Retina (tissue), 1 donor: ENCODE data around the gene OCLN.
"Not testable (repeated sequence)": the region's sequence is repeated elsewhere in the genome, so short reads cannot be mapped to it uniquely, and the experiment has no call there.

ENCODE experiments used
- DNase-seq: peaks from one replicate; pipeline ENCODE4 v3.0.0-alpha.2; 2016

OCLN gene

DNA sequence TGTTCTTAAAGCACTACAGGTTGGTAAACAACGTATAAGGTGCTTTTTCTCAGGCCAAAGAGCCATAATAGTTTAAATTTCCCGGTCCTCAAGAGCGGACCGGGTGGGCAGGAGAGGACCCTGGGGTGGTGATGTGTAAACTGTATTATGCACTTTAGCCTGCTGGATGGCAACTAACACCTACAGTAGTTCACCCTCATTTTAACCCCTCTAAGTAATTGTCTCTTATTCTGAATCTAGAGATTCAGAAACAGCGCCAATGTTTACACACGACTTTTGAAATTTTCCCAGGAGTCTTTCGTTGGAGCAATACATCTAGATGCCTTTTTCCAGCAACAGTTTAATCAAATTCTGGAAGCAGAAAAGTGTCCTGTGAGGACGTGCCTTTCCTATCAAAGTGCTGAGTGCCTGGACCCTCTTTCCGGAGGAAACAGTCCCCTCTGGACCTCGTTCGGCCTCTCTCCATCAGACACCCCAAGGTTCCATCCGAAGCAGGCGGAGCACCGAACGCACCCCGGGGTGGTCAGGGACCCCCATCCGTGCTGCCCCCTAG is 676 bp upstream of the OCLN start:
- DNase-seq, result no peak

DNA sequence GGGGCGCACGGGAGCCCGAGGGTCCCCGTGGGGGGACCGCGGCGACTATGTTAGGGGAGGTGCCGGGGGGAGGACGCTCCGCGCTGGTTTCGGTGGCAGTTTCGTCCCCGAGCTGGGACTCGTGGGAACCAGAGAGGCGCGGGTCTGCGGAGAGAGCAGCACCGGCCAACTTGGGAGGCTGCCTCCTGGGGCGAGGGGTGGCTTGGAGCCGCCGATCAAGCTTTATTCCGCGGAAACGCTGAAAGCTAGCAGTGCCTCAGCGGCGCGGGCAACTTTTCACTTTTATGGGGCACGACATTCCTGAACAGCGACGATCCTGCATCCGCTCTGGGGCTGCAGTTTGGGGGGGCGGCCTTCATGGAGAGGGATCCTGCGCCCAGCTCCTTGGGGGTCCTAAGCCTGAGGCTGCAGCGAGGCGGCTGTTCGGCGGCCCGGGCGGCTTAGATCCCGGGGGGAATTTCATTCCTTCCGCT is 369 bp downstream of the OCLN start:
- DNase-seq, result no peak

DNA sequence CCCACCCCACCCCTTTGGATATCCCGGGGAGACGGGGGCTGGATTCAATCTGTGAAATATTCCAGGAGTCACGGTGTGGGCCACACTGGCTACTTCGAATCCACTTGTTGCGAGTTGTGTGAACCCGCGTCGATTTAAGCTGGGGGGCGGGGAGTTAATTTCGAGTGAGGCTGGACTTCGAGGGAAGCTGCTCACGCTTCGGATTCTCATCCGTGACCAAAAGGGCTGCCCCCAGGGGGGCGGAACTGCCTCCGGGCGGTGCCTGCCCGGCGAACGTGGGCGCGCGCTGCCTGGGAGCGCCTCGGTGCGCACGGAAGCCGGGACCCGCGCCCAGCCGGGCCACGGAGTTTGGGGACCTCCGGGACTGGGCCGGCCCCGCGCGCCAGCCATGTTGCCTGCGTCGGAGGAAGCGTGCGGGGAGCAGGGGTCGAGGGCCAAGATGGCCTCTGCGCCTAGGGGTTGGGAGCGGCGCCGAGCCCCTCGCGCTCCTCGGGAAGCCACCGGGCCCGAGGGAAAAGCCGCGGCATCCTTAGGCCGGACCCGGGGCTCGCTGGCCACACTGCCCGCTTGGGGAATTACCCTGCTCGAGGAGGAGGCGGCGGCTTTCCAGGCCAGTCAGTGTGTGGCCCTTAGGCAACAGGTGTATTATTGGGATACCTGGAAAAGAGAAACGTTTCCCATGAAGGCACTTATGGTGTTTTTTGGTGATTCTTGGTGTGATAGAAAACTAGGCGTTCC is 975 bp downstream of the OCLN start:
- DNase-seq, result peak; percentile 73

DNA sequence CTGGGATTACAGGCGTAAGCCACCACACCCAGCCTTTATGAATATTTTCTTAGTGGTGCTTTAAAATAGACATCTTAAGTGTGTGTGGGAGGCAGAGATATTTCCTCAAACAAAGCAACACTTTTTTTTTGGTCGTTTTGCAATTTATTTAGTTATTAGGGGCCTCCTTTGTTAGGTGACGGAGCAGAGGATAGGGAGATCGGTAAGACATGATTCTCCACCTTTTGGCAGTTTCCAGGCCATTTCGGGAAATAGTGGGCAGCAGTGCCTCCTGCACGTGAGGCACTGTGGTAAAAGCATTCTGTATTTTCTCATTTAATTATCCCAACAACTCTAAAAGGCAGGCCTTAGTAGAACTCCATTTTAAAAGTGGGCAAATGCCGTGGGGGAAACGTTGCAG is 1.9 kb downstream of the OCLN start:
- peak; percentile 4 for DNase-seq

DNA sequence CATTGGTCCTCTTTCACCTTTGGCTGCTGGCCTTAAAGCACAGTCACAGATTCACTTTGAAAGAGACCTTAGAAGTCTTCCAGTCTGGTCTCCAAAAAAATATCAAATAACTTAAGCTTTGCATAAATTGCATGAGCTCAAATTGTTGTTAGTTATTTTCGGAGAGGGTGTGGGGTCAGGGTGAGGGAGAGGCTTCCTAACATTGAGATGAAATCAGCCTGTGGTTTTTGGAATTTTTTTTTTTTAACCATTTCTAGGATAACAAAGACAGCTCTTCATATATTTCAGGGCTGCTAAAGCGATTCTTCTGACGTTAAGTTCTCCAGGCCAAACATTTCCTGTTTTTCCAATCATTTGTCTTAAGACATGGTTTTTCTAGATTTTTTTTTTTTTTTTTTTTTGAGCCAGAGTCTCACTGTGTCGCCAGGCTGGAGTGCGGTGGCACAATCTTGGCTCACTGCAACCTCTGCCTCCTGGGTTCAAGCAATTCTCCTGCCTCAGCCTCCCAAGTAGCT is 4.5 kb downstream of the OCLN start:
- DNase-seq, result no peak

DNA sequence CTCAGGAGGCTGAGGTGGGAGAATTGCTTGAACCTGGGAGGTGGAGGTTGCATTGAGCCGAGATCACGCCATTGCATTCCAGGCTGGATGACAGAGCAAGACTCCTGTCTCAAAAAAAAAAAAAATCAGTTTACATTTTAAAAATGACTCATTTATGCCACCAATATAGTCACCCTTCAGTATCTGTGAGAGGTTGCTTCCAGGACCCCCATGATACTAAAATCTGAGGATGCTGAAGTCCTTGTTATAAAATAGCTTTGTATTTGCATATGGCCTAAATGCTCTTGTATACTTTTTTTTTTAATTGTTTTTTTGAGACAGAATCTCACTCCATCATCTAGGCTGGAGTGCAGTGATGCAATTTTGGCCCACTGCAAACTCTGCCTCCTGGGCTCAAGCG is 5.8 kb downstream of the OCLN start:
- DNase-seq, result no peak

DNA sequence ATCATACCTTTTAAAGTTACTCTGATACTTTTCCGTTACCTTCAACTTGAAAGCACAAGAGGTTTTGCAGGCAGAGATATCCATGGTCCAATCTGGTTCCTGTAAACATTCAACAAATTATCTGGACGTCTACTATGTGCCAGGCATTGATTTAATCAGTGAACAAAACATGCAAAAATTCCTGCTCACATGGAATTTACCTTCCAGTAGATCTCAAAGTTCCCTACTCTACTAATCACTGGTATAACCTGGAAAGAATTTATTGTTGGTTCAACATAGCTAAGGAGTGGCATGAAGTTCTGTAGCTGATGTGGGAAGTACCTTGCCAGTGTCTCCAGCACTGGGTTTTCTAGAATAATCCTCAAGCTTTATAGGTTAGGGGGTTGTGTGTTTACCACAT is 9.8 kb downstream of the OCLN start:
- no peak for DNase-seq

DNA sequence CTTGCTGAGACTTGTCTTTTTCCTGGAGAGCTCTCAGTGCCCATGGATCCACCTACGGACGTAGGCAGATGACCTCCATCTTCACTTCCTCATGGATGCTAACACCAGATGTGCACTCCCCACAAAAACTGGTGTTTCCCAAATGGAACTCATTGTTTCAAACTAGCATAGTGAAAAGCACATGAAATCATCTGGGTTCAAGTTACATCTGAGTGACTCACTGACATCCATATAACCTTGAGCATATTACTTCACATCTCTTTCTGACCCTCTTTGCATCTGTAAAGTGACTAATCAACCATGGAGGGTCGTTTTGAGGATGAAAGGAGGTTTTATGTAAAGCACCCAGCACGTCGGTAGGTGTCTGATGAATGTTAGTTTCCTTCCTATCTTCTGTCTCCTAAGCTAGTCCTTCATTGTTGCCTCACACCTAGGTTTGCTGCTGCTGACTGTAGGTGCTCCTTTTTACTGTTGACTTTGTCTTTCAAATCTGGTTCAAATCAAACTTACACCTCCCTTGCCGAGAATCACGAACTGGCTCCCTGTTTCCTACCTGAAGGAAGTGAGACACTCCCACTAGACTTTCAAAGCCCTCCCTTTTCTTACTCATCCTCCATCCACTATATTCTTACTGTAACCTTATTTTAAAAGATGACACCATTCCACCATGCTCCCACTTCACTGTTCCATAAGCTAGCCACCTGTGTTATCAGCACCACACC is 10.3 kb downstream of the OCLN start:
- no peak for DNase-seq

DNA sequence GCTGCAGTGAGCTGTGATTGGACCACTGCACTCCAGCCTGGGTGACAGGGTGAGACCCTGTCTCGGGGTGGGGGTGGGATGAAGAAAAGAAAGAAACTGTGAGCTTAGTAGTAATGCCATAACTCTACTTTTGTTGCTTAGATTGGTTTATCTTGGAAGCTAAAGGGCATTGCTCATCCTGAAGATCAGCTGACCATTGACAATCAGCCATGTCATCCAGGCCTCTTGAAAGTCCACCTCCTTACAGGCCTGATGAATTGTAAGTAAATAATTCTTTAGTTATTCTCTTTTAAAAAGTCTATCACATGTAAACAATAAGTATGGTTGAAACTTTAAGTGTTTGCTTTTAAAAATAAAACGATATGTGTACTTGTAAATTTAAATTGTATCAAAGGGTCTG is 11.4 kb downstream of the OCLN start:
- no peak for DNase-seq

DNA sequence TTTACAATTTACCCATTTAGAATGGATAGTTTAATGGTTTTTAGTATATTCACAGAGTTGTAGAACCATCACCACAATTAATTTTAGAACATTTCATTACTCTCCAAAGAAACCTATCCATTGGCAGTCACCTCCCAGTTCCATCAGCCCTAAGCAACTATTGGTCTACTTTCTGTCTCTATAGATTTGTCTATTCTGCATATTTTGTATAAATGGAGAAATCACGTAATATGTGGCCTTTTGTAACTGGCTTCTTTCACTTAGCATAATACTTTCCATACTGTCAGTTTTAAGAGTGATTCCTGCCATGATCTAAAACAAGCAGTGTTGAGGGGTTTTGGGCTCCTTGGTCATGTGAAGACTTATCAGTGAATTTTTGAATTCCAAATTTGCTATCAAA is 12.7 kb downstream of the OCLN start:
- no peak for DNase-seq

DNA sequence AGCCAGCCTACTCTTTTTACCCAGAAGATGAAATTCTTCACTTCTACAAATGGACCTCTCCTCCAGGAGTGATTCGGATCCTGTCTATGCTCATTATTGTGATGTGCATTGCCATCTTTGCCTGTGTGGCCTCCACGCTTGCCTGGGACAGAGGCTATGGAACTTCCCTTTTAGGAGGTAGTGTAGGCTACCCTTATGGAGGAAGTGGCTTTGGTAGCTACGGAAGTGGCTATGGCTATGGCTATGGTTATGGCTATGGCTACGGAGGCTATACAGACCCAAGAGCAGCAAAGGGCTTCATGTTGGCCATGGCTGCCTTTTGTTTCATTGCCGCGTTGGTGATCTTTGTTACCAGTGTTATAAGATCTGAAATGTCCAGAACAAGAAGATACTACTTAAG is 16.6 kb downstream of the OCLN start:
- DNase-seq, result no peak

DNA sequence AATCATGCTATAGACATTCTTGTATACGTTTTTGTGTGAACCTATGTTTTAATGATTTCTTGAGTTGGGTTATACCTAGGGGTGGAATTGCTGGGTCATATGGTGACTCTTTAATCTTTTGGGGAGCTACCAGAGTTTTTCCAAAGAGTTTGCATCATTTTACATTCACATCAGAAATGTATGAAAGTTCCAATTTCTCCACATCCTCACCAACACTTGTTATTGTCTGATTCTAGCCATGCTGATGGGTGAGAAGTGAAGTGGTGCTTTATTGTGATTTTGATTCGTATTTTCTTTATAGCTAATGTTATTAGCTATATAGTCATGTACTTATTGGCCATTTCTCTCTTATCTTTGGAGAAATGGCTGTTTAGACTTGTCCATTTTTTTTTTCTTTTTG is 18.1 kb downstream of the OCLN start:
- no peak for DNase-seq

DNA sequence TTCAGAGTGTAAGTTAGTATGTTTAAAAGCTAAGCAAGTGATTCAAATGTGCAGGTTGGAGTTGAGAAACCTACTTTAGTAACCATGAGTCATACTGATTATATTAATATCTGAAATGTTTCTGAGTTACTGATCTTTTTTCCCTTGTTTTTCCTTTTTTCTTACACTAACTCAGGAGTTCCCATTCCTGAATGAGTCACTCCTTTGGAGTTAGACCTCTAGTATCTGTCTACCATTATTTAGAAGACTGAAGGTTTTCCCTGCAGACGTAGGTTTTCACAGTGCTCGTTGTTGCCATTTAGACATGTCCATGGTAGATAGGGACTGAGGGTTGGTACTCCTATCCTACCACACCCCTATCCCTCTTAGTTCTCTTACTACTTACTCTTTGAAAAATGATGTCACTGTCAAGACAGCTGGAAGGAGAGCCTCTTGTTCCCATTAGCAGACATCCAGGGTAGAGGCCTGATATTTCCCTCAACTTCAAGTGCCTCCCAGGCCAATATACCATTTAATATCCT is 20.2 kb downstream of the OCLN start:
- DNase-seq, result no peak

DNA sequence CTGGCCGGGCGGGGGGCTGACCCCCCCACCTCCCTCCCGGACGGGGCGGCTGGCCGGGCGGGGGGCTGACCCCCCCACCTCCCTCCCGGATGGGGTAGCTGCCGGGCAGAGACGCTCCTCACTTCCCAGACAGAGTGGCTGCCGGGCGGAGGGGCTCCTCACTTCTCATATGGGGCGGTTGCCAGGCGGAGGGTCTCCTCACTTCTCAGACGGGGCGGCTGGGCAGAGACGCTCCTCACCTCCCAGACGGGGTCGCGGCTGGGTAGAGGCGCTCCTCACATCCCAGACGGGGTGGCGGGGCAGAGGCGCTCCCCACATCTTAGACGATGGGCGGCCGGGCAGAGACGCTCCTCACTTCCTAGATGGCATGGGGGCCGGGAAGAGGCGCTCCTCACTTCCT is 23.0 kb downstream of the OCLN start:
- DNase-seq, result not testable (repeated sequence)

DNA sequence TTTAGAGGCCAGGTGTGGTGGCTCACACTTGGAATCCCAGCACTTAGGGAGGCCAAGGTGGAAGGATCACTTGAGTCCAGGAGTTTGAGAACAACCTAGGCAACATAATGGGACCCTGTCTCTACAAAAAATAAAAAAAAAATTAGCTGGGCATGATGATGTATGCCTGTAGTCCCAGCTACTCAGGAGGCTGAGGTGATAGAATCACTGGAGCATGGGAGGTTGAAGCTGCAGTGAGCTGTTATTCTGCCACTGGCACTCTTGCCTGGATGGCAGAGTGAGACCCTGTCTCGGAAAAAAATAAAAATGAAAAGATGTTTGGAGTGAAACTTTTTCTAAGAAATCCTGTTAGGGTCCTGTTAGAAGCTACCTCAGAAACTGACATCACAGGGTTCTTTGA is 24.2 kb downstream of the OCLN start:
- no peak for DNase-seq

DNA sequence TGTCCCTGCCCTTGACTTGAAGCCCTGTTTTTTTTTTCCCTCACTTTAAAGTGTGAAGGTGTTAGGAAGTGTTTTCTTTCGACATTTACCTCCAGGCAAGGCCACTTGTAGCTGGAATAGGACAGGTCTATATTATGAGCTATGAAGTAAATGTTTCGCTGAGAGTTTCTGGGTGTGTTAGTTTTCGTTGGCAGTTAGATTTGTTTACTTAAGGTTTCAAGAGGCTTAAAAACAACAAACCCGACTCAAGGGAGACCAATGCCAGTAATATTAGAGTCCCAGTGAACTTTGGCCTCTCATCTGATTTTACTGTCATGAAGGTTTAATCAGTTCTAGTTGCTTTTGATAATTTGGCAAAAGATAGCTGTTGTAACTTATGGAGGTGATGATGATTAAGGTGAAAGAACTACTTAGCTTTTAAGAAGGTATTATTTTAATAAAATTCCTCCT is 25.2 kb downstream of the OCLN start:
- DNase-seq, result no peak

DNA sequence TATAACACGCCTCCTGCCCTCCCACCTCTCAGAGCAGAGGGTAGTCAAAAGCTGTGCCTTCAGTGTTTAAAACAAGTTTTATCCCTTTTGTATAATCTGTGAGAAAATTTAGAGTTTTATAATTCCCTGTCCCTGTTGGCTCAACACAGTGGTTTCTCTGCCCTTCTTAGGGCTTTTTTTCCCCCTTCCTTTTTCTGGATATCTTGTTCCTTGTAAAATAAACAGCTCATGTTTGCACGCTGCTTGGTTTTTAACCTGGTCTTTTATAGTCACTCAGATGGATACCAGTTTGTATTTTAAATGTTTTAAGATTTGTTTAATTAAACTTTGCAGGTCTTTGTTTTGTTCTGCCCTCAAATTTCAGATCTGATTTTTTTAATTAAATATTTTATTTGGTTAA is 26.7 kb downstream of the OCLN start:
- DNase-seq, result no peak

DNA sequence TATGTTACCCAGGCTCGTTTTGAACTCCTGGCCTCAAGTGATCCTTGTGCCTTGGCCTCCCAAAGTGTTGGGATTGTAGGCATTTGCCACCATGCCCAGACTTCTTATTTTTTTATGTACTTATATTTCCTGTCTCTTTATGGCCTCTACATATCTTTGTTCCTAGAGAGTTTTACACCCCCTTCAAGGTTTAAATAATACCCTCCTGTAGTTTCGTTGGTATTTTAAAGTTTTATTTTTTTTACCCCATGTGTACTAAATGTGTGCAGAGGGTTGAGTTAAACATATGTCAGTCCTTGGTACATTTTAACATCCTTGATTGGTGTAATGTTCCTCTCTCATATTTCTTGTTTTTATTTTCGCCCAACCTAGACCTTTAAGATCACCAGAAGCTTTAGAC is 29.4 kb downstream of the OCLN start:
- DNase-seq, result no peak

DNA sequence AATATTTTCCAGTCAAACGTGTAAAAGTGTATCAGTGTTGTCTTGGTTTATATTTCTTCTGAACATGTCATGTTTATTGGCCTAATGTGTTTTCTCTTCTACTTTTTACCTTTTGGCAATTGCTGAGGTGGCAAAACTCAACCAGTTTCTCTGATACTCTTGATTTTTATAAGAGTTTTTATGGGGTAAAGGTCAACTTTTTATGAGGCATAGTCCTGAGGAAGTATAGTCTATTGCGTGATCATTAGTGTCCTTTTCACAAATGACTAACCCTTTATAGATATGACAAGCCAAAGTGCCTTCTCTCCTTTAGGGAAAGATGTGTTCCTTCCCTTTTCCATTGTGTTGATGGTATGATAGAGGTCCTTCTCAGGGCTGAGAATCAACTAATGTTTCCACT is 32.9 kb downstream of the OCLN start:
- DNase-seq, result no peak

DNA sequence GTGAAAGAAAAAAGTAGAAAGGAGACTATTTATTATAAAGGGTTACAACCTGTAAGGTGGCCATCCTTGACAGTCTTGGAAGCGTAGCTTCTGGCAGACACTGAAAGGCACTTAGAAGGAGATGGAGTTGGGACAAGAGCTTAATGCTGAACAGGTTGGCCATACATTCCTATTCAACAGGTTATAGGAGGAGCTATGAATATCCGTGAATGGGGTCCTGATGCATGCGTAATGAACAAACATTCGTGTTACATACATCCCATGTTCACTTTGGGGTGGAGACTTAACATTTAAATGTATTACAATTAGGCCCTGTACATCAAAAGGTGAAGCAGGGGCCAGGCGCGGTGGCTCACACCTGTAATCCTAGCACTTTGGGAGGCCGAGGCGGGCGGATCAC is 34.1 kb downstream of the OCLN start:
- no peak for DNase-seq

DNA sequence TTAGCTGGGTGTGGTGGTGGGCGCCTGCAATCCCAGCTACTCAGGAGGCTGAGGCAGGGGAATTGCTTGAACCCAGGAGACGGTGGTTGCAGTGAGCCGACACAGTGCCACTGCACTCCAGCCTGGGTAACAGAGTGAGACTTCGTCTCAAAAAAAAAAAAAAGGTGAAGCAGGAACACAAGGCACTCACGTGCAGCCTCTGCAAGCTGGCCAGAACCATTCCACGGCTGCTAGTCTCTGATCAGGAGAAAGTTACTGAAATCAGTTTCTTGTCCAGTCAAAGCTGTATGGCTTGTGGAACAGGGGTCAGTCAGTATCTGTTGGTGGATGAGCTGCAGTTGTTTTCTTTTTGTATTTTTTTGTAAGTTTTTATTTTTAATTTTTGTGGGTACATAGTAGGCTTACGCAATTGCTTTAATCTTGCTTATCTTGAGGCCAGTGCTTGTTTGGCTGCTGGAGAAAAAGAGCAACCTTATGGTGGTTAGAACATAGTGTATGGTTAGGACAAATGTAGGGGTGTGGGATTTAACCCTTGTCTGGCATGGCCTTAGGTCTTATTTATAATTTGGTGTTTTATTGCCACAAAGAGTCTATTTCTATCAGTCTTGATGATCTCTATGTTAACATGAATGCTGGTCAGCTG is 34.7 kb downstream of the OCLN start:
- DNase-seq, result no peak

DNA sequence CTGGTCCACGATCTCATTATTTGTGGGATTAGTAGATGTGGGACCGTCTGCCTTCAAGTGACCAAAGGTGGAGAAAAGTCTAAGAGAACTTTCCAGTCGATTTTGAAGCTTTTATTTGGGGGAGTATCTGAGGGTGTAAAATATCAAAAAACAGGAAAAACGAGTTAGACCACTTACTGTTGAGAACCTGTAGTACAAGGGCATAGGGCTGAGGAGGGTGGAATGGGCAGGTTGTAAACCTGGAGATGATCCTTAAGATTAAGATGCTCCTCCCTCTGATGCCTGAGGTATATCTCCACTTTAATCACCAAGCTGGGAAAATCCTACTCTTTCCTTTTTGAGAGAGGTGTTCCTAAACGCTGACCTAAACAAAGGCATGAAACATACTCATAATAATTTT is 35.4 kb downstream of the OCLN start:
- no peak for DNase-seq

DNA sequence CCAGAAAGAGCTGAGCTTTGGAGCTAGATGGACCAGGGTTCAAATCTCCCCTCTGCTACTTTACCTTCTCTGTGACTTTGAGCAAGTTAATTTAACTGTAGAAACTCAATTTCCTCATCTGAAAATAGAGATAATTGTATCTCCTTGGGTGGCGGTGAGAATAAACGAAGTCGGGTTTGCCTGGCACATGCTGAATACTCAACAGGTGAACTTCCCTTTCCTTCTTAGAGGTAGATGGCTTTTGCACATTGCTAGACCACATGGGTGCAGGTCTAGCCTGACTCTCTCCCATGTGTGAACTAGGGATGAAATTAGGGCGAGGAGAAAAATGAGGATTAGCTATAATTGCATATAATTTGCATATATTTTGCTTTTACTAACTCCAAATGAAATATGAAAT is 36.0 kb downstream of the OCLN start:
- DNase-seq, result no peak
